OCI-LY7 (cell line): ENCODE results near the gene TPRA1. TPM values are rescaled to one million over a fixed set of nuclear protein-coding genes. Genes with fewer than 3 reads are reported as not detected.

ENCODE experiments used
- BruUV-seq: library from RNA; stranded (reverse); fragments of 400-500 nt; replicated peaks from 2 replicates; lab custom pipeline; 2021; lab: Mats Ljungman, UMichigan
- CTCF ChIA-PET: fragments of 300-600 bp; sonication (Branson Sonifier 250); formaldehyde crosslinking; loops from one replicate; lab custom pipeline; 2022; ENCODE audit warnings: antibody characterized with exemption; ENCODE audit not compliant: unreplicated experiment; lab: Charles Lee
- POLR2A ChIA-PET: fragments of 300-600 bp; sonication (Branson Sonifier 250); formaldehyde crosslinking; loops from one replicate; lab custom pipeline; 2022; ENCODE audit warnings: antibody characterized with exemption; lab: Charles Lee
- DNase-seq: peaks from one replicate; pipeline ENCODE4 v3.0.0-alpha.2; 2015; ENCODE audit warnings: low spot score
- H2AFZ ChIP-seq: fragments of 200-600 bp; sonication (generic), shearing (Covaris generic); 2 replicates; pipeline ENCODE4 v1.6.1; 2014; ENCODE audit warnings: mild to moderate bottlenecking, antibody characterized with exemption, low read length, moderate library complexity
- H3K27ac ChIP-seq: fragments of 200-600 bp; sonication (generic); 2 replicates; pipeline ENCODE4 v1.5.1; 2014; ENCODE audit warnings: mixed run types, low read depth, mild to moderate bottlenecking, moderate library complexity, low read length, inconsistent platforms; ENCODE audit not compliant: poor library complexity, severe bottlenecking
- H3K36me3 ChIP-seq: fragments of 200-600 bp; sonication (generic); 2 replicates; pipeline ENCODE4 v1.6.1; 2014; ENCODE audit warnings: mild to moderate bottlenecking, antibody characterized with exemption, low read length, moderate library complexity, mixed read lengths; ENCODE audit not compliant: insufficient read depth
- H3K4me1 ChIP-seq: fragments of 200-600 bp; sonication (generic); 2 replicates; pipeline ENCODE4 v1.5.1; 2014; ENCODE audit warnings: mild to moderate bottlenecking, low read length; ENCODE audit not compliant: insufficient read depth, poor library complexity, severe bottlenecking
- H3K4me2 ChIP-seq: fragments of 200-600 bp; sonication (generic); 2 replicates; pipeline ENCODE4 v1.6.1; 2014; ENCODE audit warnings: mild to moderate bottlenecking, low read length
- H3K4me3 ChIP-seq: fragments of 200-600 bp; sonication (generic); 2 replicates; pipeline ENCODE4 v1.5.1; 2014; ENCODE audit warnings: mild to moderate bottlenecking, low read depth, low read length; ENCODE audit not compliant: poor library complexity, severe bottlenecking
- H3K79me2 ChIP-seq: fragments of 200-600 bp; sonication (generic); 2 replicates; pipeline ENCODE4 v1.6.1; 2016; ENCODE audit warnings: low read depth, mild to moderate bottlenecking, low read length, moderate library complexity, mixed read lengths; ENCODE audit not compliant: insufficient read depth
- H3K9me2 ChIP-seq: fragments of 200-600 bp; sonication (generic); 2 replicates; pipeline ENCODE4 v1.6.1; 2016; ENCODE audit warnings: mild to moderate bottlenecking, low read length, mixed read lengths; ENCODE audit not compliant: insufficient read depth
- H3K9me3 ChIP-seq: fragments of 200-600 bp; sonication (generic); 2 replicates; pipeline ENCODE4 v1.6.1; 2014; ENCODE audit warnings: mild to moderate bottlenecking, mixed run types, low read length, mixed read lengths
- H4K20me1 ChIP-seq: fragments of 200-600 bp; sonication (generic); 2 replicates; pipeline ENCODE4 v1.6.1; 2014; ENCODE audit warnings: mild to moderate bottlenecking, antibody characterized with exemption, low read length, moderate library complexity, mixed read lengths; ENCODE audit not compliant: insufficient read depth
- CTCF ChIP-seq: fragments of 200-600 bp; sonication (generic); conservative IDR thresholded peaks from 2 replicates; pipeline ENCODE4 v1.5.1; 2014; ENCODE audit warnings: mild to moderate bottlenecking, antibody characterized with exemption, low read length, moderate library complexity, mixed read lengths
- EZH2phosphoT487 ChIP-seq: fragments of 200-600 bp; sonication (generic); IDR thresholded peaks from 2 replicates; pipeline ENCODE4 v1.6.1; 2018; ENCODE audit warnings: low read depth, borderline replicate concordance, mild to moderate bottlenecking, mixed run types, antibody characterized with exemption, low read length, moderate library complexity, mixed read lengths
- intact Hi-C: fragments of 100-400 bp; cut with micrococcal nuclease; formaldehyde crosslinking; loops from one replicate; pipeline ENCODE4 v1.10.0; 2022; ENCODE audit not compliant: unreplicated experiment
- total RNA-seq, 2 experiments: library from RNA; depleted of rRNA in 1 of 2; stranded (reverse); fragments of >200 nt in 1 of 2; shearing (Covaris generic) in 1 of 2; gene quantifications; 2 replicates each; pipeline ENCODE4 v1.2.3, GENCODE V29; 2014 to 2022

Gene TPRA1
- total RNA-seq, 2 experiments from 2014 or later, result 32.3 to 51.4 TPM

- H3K4me1 ChIP-seq, result no peaks in the 10 kb centered on the region
- H3K27ac ChIP-seq, result no peak overlapping the region
- ChIA-PET POLR2A (no interaction called here), CTCF (no interaction called here)
- no peak overlapping the region for H3K4me3 ChIP-seq
- H3K79me2 ChIP-seq, result no peaks in the 10 kb centered on the region
- H3K9me2 ChIP-seq, result no peaks in the 10 kb centered on the region
- no peaks in the 10 kb centered on the region for H4K20me1 ChIP-seq
- H3K36me3 ChIP-seq, result no peaks in the 10 kb centered on the region
- no peaks in the 10 kb centered on the region for H3K9me3 ChIP-seq
- TF ChIP-seq CTCF, result no peak
- TF ChIP-seq EZH2phosphoT487, result no peak
- BruUV-seq, result no TSS peak
- H3K4me2 ChIP-seq, result no peak overlapping the region
- intact Hi-C loops, result no loop called here
- DNase-seq, result no peak
- H2AFZ ChIP-seq, result no peak overlapping the region
Observed at GRCh38 chr3:127538569-127538968, 52.0 kb downstream of the TPRA1 start.

- Histone ChIP-seq H3K36me3 (no peaks in the 10 kb centered on the region), H4K20me1 (no peaks in the 10 kb centered on the region), H3K9me3 (no peaks in the 10 kb centered on the region), H3K4me3 (no peak overlapping the region), H3K4me1 (no peaks in the 10 kb centered on the region), H2AFZ (no peak overlapping the region), H3K9me2 (no peaks in the 10 kb centered on the region), H3K4me2 (no peak overlapping the region), H3K27ac (no peak overlapping the region), H3K79me2 (no peaks in the 10 kb centered on the region)
- CTCF ChIA-PET, result interaction anchor here (0.6 kb wide), 1 partner anchor 159 kb away, joined by 3 read pairs; no protein-coding TSS in a partner anchor
- no peak for DNase-seq
- no TSS peak for BruUV-seq
- intact Hi-C loops, result no loop called here
- no peak for TF ChIP-seq CTCF
- POLR2A ChIA-PET, result interaction anchor here (0.6 kb wide), 2 partner anchors 16 to 1879 kb away, joined by 3 to 5 read pairs; no protein-coding TSS in a partner anchor
Observed at GRCh38 chr3:127536830-127537812, 53.4 kb downstream of the TPRA1 start.
